Breast epithelium (tissue), 3 donors: Measurements from ENCODE around the gene ELMO1.

Experiments
- POLR2A ChIP-seq: fragments of 450-650 bp; IDR thresholded peaks from one replicate; pipeline ENCODE4 v1.6.1; 2016; ENCODE audit warnings: antibody characterized with exemption, mild to moderate bottlenecking, moderate library complexity
- POLR2AphosphoS5 ChIP-seq, 3 donors: sonication (generic); formaldehyde crosslinking; IDR thresholded peaks; one replicate each; pipeline ENCODE4 v1.6.1; 2017; ENCODE audit warnings: antibody characterized with exemption in 3 of 3
- TF ChIP-seq, protein P1 (sequence below), 3 donors: fragments of 450-650 bp; IDR thresholded peaks; one replicate each; pipeline ENCODE4 v1.5.1; 2016 to 2017; ENCODE audit warnings: antibody characterized with exemption in 3 of 3, mild to moderate bottlenecking in 3 of 3, moderate library complexity in 3 of 3

DNA sequence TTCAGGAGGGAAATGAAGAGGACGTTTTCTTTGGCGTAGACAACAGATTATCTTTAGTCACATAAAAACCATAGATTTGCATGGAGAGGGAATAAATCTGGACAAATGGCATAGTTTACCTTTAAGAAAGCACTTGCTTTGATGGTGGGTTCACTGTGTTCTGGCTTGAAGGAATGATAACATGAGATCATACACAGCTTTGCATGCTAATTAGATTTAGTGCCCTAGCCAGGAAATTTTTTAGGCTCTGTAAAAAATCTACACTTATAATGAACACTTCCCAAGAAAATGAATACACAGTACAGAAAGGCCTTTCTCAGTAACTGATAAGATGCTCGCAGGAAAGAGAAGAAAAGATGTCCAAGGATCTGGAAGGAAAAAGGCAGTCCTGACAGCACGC, 506.1 kb downstream of the ELMO1 start:
- TF ChIP-seq, protein P1, sequence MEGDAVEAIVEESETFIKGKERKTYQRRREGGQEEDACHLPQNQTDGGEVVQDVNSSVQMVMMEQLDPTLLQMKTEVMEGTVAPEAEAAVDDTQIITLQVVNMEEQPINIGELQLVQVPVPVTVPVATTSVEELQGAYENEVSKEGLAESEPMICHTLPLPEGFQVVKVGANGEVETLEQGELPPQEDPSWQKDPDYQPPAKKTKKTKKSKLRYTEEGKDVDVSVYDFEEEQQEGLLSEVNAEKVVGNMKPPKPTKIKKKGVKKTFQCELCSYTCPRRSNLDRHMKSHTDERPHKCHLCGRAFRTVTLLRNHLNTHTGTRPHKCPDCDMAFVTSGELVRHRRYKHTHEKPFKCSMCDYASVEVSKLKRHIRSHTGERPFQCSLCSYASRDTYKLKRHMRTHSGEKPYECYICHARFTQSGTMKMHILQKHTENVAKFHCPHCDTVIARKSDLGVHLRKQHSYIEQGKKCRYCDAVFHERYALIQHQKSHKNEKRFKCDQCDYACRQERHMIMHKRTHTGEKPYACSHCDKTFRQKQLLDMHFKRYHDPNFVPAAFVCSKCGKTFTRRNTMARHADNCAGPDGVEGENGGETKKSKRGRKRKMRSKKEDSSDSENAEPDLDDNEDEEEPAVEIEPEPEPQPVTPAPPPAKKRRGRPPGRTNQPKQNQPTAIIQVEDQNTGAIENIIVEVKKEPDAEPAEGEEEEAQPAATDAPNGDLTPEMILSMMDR (IDR thresholded peaks at IDR 0.05): no peak
- no peak for TF ChIP-seq POLR2A
- TF ChIP-seq POLR2AphosphoS5 (IDR thresholded peaks at IDR 0.05): no peak
